Lower leg skin (tissue), 4 donors: ENCODE measurements around the gene PCDH9. TPM values are rescaled to one million over a fixed set of nuclear protein-coding genes. Genes with fewer than 3 reads are reported as not detected.
"Not testable (repeated sequence)": the region's sequence is repeated elsewhere in the genome, so short reads cannot be mapped to it uniquely, and the experiment has no call there.

Experiments used
- DNase-seq, 2 donors: peaks; one replicate each; pipeline ENCODE4 v3.0.0-alpha.2; 2019; ENCODE audit warnings: low spot score in 2 of 2
- H3K4me3 ChIP-seq: fragments of 200-600 bp; sonication (generic); 2 replicates; pipeline ENCODE4 v1.5.1; 2017; ENCODE audit warnings: mild to moderate bottlenecking, low read depth; ENCODE audit not compliant: poor library complexity, severe bottlenecking
- POLR2A ChIP-seq, 2 donors: fragments of 450-650 bp; IDR thresholded peaks; one replicate each; pipeline ENCODE4 v1.6.1; 2016 to 2017; ENCODE audit warnings: antibody characterized with exemption in 2 of 2, mild to moderate bottlenecking in 1 of 2, moderate library complexity in 1 of 2
- WGBS, 2 donors: methylation state at CpG; one replicate each; pipeline ENCODE4 v1.1.5; 2018; 5-methylcytosine and 5-hydroxymethylcytosine counted together
- intact Hi-C: fragments of 100-400 bp; cut with DNase I; formaldehyde crosslinking; loops from one replicate; pipeline ENCODE4 v1.15.0; 2023; ENCODE audit warnings: low total_unique reads
- total RNA-seq, 4 donors: library from RNA; depleted of rRNA; stranded (reverse); fragments of >200 nt; gene quantifications; one replicate each; pipeline ENCODE4 v1.1.0, GENCODE V29; 2016
- TF ChIP-seq, protein P1 (sequence below), 3 donors: fragments of 450-650 bp; IDR thresholded peaks; one replicate each; pipeline ENCODE4 v1.5.1; 2016; ENCODE audit warnings: antibody characterized with exemption in 3 of 3, mild to moderate bottlenecking in 3 of 3, moderate library complexity in 2 of 3

Gene PCDH9
- total RNA-seq, 4 donors from 2014 or later: 0.21 to 0.84 (median 0.36) TPM

DNA sequence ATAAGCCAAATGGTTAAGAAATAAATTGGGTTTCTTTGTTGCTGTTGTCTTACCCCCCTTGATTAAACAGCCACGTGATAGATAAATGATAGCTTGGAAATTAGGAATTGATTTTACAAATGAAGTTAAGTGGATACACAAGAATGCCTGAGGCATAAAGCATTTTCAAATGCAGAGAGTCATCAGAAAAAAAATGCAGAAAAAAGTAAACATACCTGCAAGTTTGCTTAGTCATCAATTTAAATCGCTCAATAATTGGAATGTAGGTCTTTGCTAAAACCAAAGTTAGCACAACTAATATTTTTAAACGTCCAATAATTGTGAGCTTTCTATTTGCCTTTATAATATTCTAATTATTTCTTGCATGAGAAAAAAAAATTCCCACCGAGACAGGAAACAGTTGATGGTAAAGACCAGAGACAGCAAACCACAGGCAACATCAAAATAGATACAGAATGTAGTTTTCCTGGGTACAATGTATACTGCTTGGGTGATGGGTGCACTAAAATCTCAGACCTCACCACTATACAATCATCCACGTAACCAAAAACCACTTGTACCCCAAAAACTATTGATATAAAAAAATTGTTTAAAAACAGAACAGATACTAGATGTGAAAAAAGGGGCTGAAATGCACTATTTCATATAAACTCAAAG is 924.0 kb downstream of the PCDH9 start:
- no peak for DNase-seq
- TF ChIP-seq, protein P1, sequence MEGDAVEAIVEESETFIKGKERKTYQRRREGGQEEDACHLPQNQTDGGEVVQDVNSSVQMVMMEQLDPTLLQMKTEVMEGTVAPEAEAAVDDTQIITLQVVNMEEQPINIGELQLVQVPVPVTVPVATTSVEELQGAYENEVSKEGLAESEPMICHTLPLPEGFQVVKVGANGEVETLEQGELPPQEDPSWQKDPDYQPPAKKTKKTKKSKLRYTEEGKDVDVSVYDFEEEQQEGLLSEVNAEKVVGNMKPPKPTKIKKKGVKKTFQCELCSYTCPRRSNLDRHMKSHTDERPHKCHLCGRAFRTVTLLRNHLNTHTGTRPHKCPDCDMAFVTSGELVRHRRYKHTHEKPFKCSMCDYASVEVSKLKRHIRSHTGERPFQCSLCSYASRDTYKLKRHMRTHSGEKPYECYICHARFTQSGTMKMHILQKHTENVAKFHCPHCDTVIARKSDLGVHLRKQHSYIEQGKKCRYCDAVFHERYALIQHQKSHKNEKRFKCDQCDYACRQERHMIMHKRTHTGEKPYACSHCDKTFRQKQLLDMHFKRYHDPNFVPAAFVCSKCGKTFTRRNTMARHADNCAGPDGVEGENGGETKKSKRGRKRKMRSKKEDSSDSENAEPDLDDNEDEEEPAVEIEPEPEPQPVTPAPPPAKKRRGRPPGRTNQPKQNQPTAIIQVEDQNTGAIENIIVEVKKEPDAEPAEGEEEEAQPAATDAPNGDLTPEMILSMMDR (IDR thresholded peaks at IDR 0.05): no peak
- TF ChIP-seq POLR2A (IDR thresholded peaks at IDR 0.05): no peak
- intact Hi-C loops: no loop called here
- H3K4me3 ChIP-seq: no peak overlapping the region
- 64 to 72% methylated on average over 5 of the region's 5 CpGs for WGBS, 2 donors

GRCh38 chr13:66301482-66301881 is 928.7 kb downstream of the PCDH9 start:
- TF ChIP-seq, protein P1 (IDR thresholded peaks at IDR 0.05): no peak
- TF ChIP-seq POLR2A (IDR thresholded peaks at IDR 0.05): no peak
- intact Hi-C loops: no loop called here

DNA sequence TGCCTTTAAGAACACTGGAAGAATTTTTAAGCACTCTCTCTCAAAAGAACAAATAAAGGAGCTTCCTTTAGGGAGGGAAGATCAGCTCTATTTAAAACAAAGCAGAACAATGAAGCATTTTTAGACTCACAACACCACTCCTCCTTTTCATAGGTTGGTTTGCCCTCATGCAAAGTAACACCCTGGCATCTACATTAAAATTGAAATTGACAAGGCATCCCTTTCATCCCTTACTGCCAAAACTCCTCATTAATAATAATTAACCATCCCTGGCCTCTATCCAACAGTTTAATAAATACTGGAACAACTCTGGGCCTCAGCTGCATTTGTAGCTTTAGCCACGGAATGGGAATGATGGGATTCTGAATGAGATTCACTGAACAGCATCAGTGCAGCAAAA is 929.1 kb downstream of the PCDH9 start:
- H3K4me3 ChIP-seq: no peak overlapping the region
- no peak for DNase-seq
- WGBS, 2 donors: 77 to 81% methylated on average over 1 of the region's 1 CpG
- intact Hi-C loops: no loop called here
- TF ChIP-seq POLR2A (IDR thresholded peaks at IDR 0.05): no peak
- TF ChIP-seq, protein P1 (IDR thresholded peaks at IDR 0.05): no peak

More at GRCh38 chr13:66301482-66301881, 928.7 kb downstream of the PCDH9 start:
- H3K4me3 ChIP-seq: no peak overlapping the region
- DNase-seq: no peak

GRCh38 chr13:66296875-66297274 is 933.3 kb downstream of the PCDH9 start:
- no peak overlapping the region for H3K4me3 ChIP-seq
- no peak for DNase-seq
- intact Hi-C loops: no loop called here
- WGBS, 2 donors: 82 to 90% methylated on average over 1 of the region's 1 CpG
- TF ChIP-seq POLR2A (IDR thresholded peaks at IDR 0.05): no peak
- TF ChIP-seq, protein P1 (IDR thresholded peaks at IDR 0.05): no peak

- no peak for DNase-seq
- no peak for TF ChIP-seq POLR2A (IDR thresholded peaks at IDR 0.05)
- TF ChIP-seq, protein P1 (IDR thresholded peaks at IDR 0.05): no peak
- intact Hi-C loops: no loop called here
- H3K4me3 ChIP-seq: no peak overlapping the region
Observed at GRCh38 chr13:66296328-66296727, 933.8 kb downstream of the PCDH9 start.

- WGBS, 2 donors: 92 to 94% methylated on average over 5 of the region's 5 CpGs
- H3K4me3 ChIP-seq, intact Hi-C loops, DNase-seq: not testable (repeated sequence)
Observed at GRCh38 chr13:66286806-66287205, 943.3 kb downstream of the PCDH9 start.
